K562 (cell line): Measurements from ENCODE around the gene TLN1. TPM values are rescaled to one million over a fixed set of nuclear protein-coding genes. Genes with fewer than 3 reads are reported as not detected.

ENCODE experiments used
- ARID3B ChIP-seq: fragments of 250-450 bp; sonication (Bioruptor Pico); IDR thresholded peaks from 2 replicates; pipeline ENCODE4 v1.4.0; 2020; ENCODE audit warnings: borderline replicate concordance
- CBX2 ChIP-seq: fragments of 200-600 bp; sonication (generic); IDR thresholded peaks from one replicate; pipeline ENCODE4 v1.6.1; 2012; ENCODE audit warnings: mild to moderate bottlenecking, low read length, inconsistent platforms; ENCODE audit not compliant: insufficient read depth, poor library complexity, severe bottlenecking
- GATA2 ChIP-seq: sonication (generic); formaldehyde crosslinking; IDR thresholded peaks from 2 replicates; pipeline ENCODE4 v1.4.0; 2020; ENCODE audit warnings: mild to moderate bottlenecking, missing genetic modification reagents
- HNRNPL ChIP-seq: fragments of 200-400 bp; formaldehyde crosslinking; IDR thresholded peaks from 2 replicates; pipeline ENCODE4 v1.6.1; 2017; ENCODE audit warnings: low read depth, mild to moderate bottlenecking, low read length
- ILK ChIP-seq: fragments of 450-650 bp; IDR thresholded peaks from 2 replicates; pipeline ENCODE4 v1.6.1; 2016; ENCODE audit warnings: missing genetic modification characterization, low read depth, mild to moderate bottlenecking, missing compliant biosample characterization, moderate library complexity, borderline replicate concordance
- KAT2B ChIP-seq: IDR thresholded peaks from one replicate; pipeline ENCODE4 v1.6.1; 2012; ENCODE audit warnings: low read depth, mild to moderate bottlenecking, control low read depth, inconsistent platforms, low read length, moderate library complexity
- KDM2B ChIP-seq: fragments of 250-450 bp; sonication (Bioruptor Pico); IDR thresholded peaks from 2 replicates; pipeline ENCODE4 v1.8.0; 2021; ENCODE audit warnings: mild to moderate bottlenecking, moderate library complexity
- LCOR ChIP-seq: sonication (generic); formaldehyde crosslinking; IDR thresholded peaks from 2 replicates; pipeline ENCODE4 v1.8.0; 2022; ENCODE audit warnings: mild to moderate bottlenecking, missing genetic modification reagents
- RNF2 ChIP-seq: sonication (generic); IDR thresholded peaks from 2 replicates; pipeline ENCODE4 v1.6.1; 2016
- TCF7L2 ChIP-seq: fragments of 150-350 bp; IDR thresholded peaks from 2 replicates; pipeline ENCODE4 v1.6.1; 2016; ENCODE audit warnings: low read depth, mild to moderate bottlenecking, low read length, moderate library complexity
- TFE3 ChIP-seq: fragments of 450-650 bp; formaldehyde crosslinking; IDR thresholded peaks from 2 replicates; pipeline ENCODE4 v1.4.0; 2020; ENCODE audit warnings: mild to moderate bottlenecking, mixed read lengths
- U2AF2 ChIP-seq: fragments of 200-400 bp; formaldehyde crosslinking; optimal IDR thresholded peaks from 2 replicates; pipeline ENCODE3; 2017; ENCODE audit warnings: low read depth, mild to moderate bottlenecking, low read length
- ZNF133 ChIP-seq: fragments of 250-450 bp; sonication (Bioruptor Pico); IDR thresholded peaks from 2 replicates; pipeline ENCODE4 v1.4.0; 2020; ENCODE audit warnings: mild to moderate bottlenecking
- ZNF140 ChIP-seq: fragments of 250-450 bp; sonication (Bioruptor Pico); IDR thresholded peaks from 2 replicates; pipeline ENCODE4 v1.8.0; 2021; ENCODE audit warnings: moderate library complexity, mild to moderate bottlenecking, inconsistent platforms
- ZNF318 ChIP-seq, 2 experiments: fragments of 450-650 bp; IDR thresholded peaks; 2 replicates each; pipeline ENCODE4 v1.6.1; 2016; ENCODE audit warnings: mild to moderate bottlenecking in 2 of 2, borderline replicate concordance in 1 of 2, low read depth in 1 of 2, moderate library complexity in 1 of 2
- polyA plus RNA-seq, 8 experiments: library from polyadenylated mRNA; depleted of rRNA in 4 of 8; stranded (reverse) in 5 of 8; unstranded in 3 of 8; fragments of >200 nt; fragmentation: Nextera tagmentation in 2 of 8; fragmentation: Illumina TruSeq in 1 of 8; extraction: Ambion mirVana in 2 of 8; extraction: Trizol in 1 of 8; gene quantifications; 2 replicates each; pipeline versions ENCODE4 v1.2.1 to v1.2.3, GENCODE V29; 2011 to 2014; ENCODE audit warnings: inconsistent platforms in 1 of 8, missing spikeins in 1 of 8
- total RNA-seq, 7 experiments: library from RNA; depleted of rRNA in 6 of 7; stranded (reverse); fragments of >200 nt in 6 of 7; fragmentation: Illumina TruSeq in 2 of 7; extraction: Trizol in 2 of 7; gene quantifications; 2 replicates each; pipeline versions ENCODE4 v1.2.1 to v1.2.3, GENCODE V29; 2011 to 2021; ENCODE audit warnings: low replicate concordance in 1 of 7

TLN1 gene
- total and polyA plus RNA-seq, 9 of the 15 experiments (the other 6 are each of a cell fraction or from before 2014, with no cell fraction given): 3.6 to 240 (median 54.8) TPM

- TF ChIP-seq TFE3 (no peak), LCOR (CRISPR knock-in tag) (0 out of 2 replicates have a peak, but pooled peaks have one; percentile 16), ZNF318 (IDR thresholded peaks at IDR 0.05; ENCODE audit: borderline replicate concordance in 1 of 2, low read depth in 1 of 2) (0 out of 4 replicates have a peak, but pooled peaks of 1 of the 2 experiments have one; percentile 20), ILK (no peak), TCF7L2 (no peak), CBX2 (no peak), KDM2B (CRISPR knock-in tag) (no peak), ZNF140 (CRISPR knock-in tag) (no peak), RNF2 (peak; percentile 81), KAT2B (no peak), GATA2 (CRISPR knock-in tag) (peak; percentile 60; the same call in 1 of the 2 replicates), ZNF133 (CRISPR knock-in tag) (no peak), ARID3B (CRISPR knock-in tag) (no peak), U2AF2 (no peak), HNRNPL (0 out of 2 replicates have a peak, but pooled peaks have one; percentile 26)
Measured at GRCh38 chr9:35728041-35728971, 3.7 kb downstream of the TLN1 start (continued).
